Mucosa of stomach (tissue), 1 donor: ENCODE results near the gene PPP2R5B.

Source experiments
- H3K27me3 ChIP-seq: one replicate; pipeline ENCODE4 v1.7.0; 2013; ENCODE audit warnings: mild to moderate bottlenecking, low read length; ENCODE audit not compliant: control insufficient read depth, insufficient read depth
- H3K36me3 ChIP-seq: one replicate; pipeline ENCODE4 v1.7.0; 2013; ENCODE audit warnings: low read length; ENCODE audit not compliant: control insufficient read depth, insufficient read depth
- H3K4me1 ChIP-seq: one replicate; pipeline ENCODE4 v1.7.0; 2013; ENCODE audit warnings: mild to moderate bottlenecking, low read length; ENCODE audit not compliant: control insufficient read depth, insufficient read depth
- H3K4me3 ChIP-seq: one replicate; pipeline ENCODE4 v1.7.0; 2013; ENCODE audit warnings: low read length
- H3K9ac ChIP-seq: one replicate; pipeline ENCODE4 v1.7.0; 2013; ENCODE audit warnings: mild to moderate bottlenecking, low read length, moderate library complexity
- H3K9me3 ChIP-seq: one replicate; pipeline ENCODE4 v1.7.0; 2013; ENCODE audit warnings: mild to moderate bottlenecking, low read length, moderate library complexity; ENCODE audit not compliant: control insufficient read depth
- donor health status: Pancreatic carcinoma.

Gene PPP2R5B

DNA sequence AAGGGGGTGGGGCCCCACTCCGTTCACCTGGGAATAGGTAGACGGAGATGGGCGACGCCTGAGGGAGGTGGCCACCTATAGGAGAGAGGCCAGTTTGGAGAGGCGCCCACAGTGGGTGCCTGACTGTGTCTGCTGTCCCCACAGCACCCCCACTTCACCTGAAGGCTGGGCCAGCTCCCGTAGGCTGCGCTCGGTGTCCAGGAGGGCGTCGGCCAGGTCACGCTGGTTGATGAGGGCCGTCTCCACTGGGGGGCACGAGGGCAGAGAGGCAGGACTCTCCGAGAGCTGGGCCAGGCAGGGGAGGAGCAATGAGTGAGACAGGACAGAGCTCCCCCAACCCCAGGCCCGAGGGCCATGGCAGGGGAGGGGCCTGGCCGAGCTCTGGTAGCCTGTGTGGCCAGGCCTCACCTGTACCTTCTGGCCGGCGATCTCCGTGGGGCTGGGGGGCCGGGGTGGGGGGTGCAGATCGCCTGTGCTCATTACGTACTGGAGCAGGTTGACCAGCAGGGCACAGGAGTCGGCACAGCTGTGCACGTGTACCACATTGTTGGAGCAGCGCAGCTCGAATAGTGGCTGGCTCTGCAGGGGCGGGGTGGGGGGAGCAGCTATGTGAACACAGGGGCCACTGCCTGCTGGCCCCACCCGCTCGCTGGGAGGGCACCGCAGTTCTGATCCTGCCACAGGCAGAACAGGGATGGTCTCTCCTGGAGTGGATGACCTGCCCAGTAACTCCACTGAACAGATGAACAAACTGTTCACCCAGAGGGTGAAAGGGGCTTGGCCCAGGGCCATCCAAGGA lies 22.2 kb upstream of the PPP2R5B start:
- H3K4me3 ChIP-seq: no peak overlapping the region
- no peaks in the 10 kb centered on the region for H3K27me3 ChIP-seq
- no peaks in the 10 kb centered on the region for H3K36me3 ChIP-seq
- no peaks in the 10 kb centered on the region for H3K9me3 ChIP-seq
- no peak overlapping the region for H3K9ac ChIP-seq
- no peaks in the 10 kb centered on the region for H3K4me1 ChIP-seq

DNA sequence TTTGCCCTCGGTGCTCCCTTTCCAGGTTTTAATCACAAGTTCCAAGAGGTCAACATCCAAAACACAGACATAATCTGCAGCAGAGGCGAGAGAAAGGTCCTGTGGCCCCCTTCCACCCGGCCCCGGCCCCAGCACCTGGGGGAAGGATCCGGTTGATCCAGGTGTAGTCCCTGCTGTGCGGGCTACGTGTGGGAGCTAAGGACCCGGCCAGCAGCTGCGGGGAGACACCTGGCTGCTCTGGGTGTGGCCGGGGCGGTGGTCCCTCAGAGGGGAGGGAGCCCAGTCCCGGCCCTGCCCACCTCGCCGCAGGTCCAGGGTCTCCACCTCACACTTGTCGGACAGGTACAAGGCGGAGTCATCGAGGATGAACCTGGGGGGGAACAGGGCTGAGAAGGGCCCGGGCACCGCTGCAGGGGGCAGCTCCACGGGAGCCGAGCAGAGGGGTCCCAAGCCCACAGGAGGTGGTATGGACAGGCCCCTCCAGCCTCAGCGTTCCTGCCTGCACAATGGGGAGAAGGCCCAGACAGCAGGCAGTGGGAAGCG lies 21.1 kb upstream of the PPP2R5B start:
- Histone ChIP-seq H3K9me3 (no peaks in the 10 kb centered on the region), H3K4me1 (no peaks in the 10 kb centered on the region), H3K36me3 (no peaks in the 10 kb centered on the region), H3K4me3 (no peak overlapping the region), H3K27me3 (no peaks in the 10 kb centered on the region), H3K9ac (no peak overlapping the region)

DNA sequence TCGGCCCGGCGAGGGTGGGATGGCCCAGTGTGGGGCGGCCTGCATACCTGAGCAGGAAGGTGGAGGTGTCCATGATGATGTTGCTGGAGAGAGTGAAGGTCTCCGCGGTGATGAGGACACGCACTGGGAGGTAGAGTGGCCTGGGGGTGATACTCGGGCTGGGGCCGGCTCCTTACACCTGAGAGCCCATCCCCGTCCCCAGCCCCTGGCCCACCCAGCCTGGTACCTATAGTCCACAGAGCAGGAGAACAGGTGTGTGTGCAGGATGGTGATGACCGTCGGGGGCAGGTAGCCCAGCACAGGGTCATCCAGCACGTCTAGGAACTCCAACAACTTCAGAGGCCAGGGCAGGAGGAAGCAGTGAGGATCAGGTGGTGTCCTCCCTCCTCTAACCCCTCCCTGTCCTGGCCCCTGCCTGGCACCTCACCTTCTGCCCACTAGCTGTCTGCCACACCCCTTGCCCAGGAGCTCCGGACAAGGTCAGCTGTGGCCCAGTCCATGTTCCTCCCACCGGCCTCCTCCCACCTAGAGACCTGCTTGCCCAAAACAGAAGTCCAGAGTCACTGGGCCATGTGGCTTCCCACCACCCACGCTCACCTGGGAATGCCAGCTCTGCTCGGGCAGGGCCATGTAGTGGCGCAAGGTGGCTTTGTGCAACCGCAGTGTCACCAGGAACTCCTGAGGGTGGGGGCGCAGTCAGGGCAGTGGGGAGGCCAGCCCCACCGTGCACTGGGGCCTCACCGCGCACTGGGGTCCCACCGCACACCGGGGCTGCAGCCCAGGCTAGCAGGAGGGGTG lies 18.8 kb upstream of the PPP2R5B start:
- H3K4me1 ChIP-seq: no peaks in the 10 kb centered on the region
- H3K4me3 ChIP-seq: no peak overlapping the region
- H3K9me3 ChIP-seq: no peaks in the 10 kb centered on the region
- H3K9ac ChIP-seq: no peak overlapping the region
- no peaks in the 10 kb centered on the region for H3K36me3 ChIP-seq
- no peaks in the 10 kb centered on the region for H3K27me3 ChIP-seq

DNA sequence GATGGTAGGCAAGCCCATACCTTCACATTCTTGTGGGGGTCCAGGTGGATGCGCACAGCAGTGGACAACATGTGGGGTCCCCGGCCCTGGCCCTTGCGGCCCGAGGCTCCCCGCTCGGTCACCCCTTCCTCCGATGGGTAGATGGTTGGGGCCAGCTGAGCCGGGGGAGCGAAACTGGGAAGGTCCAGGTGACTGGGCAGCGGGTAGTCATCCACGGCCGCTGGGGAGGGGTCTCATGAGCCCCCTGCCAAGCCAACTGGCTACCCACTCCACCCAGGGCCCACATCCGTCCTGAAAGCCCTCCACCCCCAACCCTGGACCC lies 18.2 kb upstream of the PPP2R5B start:
- peaks cover 5% of the 10 kb centered on the region for H3K36me3 ChIP-seq
- H3K27me3 ChIP-seq: no peaks in the 10 kb centered on the region
- H3K4me1 ChIP-seq: no peaks in the 10 kb centered on the region
- H3K9ac ChIP-seq: no peak overlapping the region
- H3K4me3 ChIP-seq: no peak overlapping the region
- H3K9me3 ChIP-seq: no peaks in the 10 kb centered on the region

DNA sequence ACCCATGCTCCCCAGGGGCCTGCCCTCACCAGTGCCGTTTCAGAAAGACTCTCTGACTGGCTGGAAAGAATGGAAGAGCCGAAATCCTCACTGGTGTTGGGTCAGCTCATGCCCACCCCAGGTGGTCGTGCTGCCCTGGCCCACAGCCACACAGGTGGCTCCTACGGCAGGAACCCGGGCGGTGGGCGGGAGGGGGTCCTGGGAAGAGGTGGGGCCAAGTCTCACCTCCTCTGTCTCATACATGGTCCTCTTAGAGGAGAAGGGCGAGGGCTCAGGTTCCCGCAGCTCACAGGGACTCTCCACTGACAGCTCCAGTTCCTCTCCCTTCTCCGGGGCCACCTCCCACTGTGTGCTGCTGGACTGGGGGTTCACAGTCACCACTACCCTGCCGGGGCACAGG lies 15.7 kb upstream of the PPP2R5B start:
- no peaks in the 10 kb centered on the region for H3K27me3 ChIP-seq
- no peak overlapping the region for H3K4me3 ChIP-seq
- no peaks in the 10 kb centered on the region for H3K4me1 ChIP-seq
- H3K9me3 ChIP-seq: no peaks in the 10 kb centered on the region
- no peak overlapping the region for H3K9ac ChIP-seq
- H3K36me3 ChIP-seq: peaks cover 14% of the 10 kb centered on the region

DNA sequence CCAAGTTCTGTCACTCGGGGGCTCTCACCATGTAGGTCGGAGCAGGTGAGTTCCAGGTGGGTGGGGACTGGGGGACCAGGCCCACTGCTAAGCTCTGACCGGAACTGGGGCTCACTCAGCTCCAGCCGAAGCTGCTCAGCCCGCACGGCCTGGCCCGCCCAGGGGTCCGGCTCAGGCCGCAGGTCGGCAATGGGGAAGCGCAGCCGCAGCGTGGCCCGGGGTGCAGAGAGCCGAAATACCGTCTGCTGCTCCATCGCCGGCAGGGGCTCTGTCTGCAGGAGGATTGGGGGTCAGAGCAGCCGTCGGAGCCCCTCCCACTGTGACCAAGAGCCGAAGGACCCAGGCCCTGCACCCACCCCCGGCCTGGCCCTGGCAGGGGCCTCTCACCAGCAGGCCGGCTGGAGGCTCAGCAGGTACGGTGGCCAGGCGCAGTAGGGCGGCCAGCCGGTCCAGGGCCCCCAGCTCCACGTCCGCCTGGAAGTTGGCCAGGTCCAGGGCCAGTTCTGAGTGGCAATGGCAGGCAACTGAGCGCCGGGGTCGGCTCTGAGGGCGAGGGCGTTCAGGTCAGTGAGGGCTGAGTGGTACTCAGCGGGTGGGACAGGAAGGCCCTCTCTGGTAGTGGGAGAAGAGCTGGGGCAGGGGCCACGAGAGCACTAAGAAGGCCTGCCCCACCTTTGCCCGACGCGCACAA lies 14.7 kb upstream of the PPP2R5B start:
- Histone ChIP-seq H3K9me3 (no peaks in the 10 kb centered on the region), H3K27me3 (no peaks in the 10 kb centered on the region), H3K4me1 (no peaks in the 10 kb centered on the region), H3K4me3 (no peak overlapping the region), H3K36me3 (peaks cover 14% of the 10 kb centered on the region), H3K9ac (no peak overlapping the region)

DNA sequence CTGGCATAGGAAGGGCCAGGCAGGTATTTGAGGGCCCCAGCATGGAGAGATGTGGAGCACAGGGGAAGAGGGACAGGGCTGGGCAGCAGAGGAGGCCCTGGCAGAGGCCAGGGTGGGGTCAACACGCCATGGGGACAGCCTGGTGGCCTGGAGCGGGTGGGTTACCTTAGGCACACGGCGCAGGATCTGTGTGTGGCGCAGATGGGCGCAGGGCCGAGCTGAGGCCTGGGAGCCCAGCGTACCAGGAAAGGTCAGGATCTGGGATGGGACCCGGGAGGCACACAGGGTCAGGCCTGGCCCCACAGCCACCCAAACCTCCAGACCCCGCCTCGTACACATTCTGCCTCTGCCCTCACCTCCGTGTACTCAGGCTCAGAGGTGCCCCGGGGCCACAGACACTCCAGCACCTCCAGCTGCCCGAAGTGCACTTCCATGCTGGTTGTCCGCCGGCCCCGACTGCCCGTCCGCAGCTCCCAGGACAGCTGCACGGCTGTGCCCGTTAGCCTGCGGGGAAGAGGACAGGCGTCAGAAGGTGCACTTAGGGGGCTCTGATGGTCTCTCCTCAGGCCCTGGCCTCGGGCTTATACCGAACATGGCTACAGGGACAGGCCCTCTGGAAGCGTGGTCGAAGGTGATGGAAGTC lies 13.9 kb upstream of the PPP2R5B start:
- H3K4me1 ChIP-seq: peaks cover 5% of the 10 kb centered on the region
- no peak overlapping the region for H3K9ac ChIP-seq
- H3K36me3 ChIP-seq: peaks cover 14% of the 10 kb centered on the region
- H3K4me3 ChIP-seq: no peak overlapping the region
- no peaks in the 10 kb centered on the region for H3K27me3 ChIP-seq
- no peaks in the 10 kb centered on the region for H3K9me3 ChIP-seq

DNA sequence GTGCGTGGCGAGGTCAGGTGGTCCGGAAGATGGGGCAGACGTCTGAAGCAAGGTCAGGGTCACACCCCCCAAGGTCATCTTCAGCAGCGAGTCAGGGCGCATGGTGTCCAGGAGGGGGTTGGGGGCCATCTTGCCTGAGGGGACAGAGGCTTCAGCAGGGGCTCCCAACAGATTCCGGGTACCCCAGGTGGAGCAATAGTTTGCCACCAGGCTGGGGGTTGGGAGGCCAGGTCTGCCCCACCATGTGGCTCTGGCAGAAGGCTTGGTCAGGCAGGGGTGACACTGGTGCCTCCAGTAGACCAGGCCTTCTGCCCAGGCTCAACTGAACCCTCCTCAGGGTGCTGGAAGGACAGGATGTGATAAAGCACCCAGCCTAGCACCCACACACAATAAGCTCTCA lies 13.3 kb upstream of the PPP2R5B start:
- Histone ChIP-seq H3K27me3 (no peaks in the 10 kb centered on the region), H3K4me3 (no peak overlapping the region), H3K9ac (no peak overlapping the region), H3K36me3 (peaks cover 14% of the 10 kb centered on the region), H3K4me1 (peaks cover 11% of the 10 kb centered on the region), H3K9me3 (no peaks in the 10 kb centered on the region)

DNA sequence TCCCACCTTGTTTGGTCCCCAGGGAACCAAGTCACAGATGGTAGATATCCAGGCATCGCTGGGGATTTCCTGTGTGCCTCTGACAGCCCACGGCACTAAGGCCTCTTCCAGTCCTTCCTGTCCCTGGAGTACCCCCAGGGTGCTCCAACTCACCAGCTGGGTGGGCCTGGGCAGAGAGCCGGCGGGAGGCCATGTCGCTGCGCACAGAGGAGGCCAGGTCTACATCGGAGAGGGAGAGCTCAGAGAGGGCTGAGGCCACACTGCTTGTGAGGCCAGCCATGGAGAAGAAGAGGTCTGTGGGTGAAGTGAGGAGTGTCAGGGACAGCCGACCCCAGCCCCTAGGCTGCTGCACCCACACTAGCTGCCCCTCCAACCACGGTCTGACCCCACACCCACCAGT lies 12.8 kb upstream of the PPP2R5B start:
- no peak overlapping the region for H3K4me3 ChIP-seq
- no peaks in the 10 kb centered on the region for H3K27me3 ChIP-seq
- H3K9me3 ChIP-seq: no peaks in the 10 kb centered on the region
- H3K9ac ChIP-seq: no peak overlapping the region
- H3K36me3 ChIP-seq: peaks cover 14% of the 10 kb centered on the region
- H3K4me1 ChIP-seq: peaks cover 16% of the 10 kb centered on the region

DNA sequence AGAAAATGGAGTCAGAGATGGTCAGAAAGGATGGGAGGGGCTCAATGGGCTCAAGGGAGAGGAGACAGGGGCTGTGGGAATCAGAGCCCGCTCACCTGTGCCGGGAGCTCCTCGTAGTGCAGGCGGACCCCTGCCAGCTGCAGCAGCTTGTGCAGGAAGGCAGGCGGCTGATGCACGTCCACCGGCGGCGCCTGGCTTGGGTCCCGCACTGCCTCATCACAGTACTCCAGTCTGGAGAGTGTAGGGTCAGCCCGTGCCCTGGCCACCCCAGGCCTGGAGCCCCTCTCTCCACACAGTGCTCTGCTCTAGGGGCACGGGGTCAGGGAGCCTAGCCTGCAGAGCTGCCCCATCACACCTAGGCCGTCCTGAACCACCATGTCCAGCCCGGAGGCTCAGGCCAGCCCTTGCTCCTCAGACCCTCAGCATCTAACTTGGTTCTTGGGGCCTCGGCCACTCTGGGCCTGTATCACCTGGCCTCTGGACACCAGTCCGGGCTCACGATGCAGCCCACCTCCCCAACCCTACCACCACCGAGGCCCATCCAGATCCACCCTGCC lies 11.2 kb upstream of the PPP2R5B start:
- Histone ChIP-seq H3K4me1 (peaks cover 17% of the 10 kb centered on the region), H3K36me3 (peaks cover 14% of the 10 kb centered on the region), H3K9me3 (no peaks in the 10 kb centered on the region), H3K27me3 (no peaks in the 10 kb centered on the region), H3K9ac (no peak overlapping the region), H3K4me3 (no peak overlapping the region)

DNA sequence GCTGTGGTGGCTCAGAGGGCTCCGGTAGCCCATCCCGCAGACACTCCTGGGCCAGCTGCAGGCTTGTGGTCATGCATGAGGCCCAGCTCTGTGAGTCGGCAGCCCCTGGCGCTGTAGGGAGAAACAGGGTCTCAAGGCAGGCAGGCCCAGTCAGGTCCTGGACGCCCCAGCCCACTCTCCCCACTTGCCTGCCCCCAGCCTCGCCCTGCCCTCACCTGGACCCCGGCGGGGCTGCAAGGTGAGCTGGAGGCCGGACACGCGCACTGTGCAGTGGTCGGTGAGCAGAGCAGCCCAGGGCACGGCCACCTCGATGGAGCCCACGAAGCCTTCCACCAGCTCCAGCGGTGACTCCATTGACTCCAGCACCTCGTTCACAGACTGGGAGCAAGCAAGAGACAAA lies 10.4 kb upstream of the PPP2R5B start:
- Histone ChIP-seq H3K4me1 (peaks cover 17% of the 10 kb centered on the region), H3K9ac (no peak overlapping the region), H3K9me3 (no peaks in the 10 kb centered on the region), H3K36me3 (peaks cover 14% of the 10 kb centered on the region), H3K4me3 (no peak overlapping the region), H3K27me3 (no peaks in the 10 kb centered on the region)
